Endometrial microvascular endothelial cells (primary cell): ENCODE results near the gene HYAL1. TPM values are rescaled to one million over a fixed set of nuclear protein-coding genes. Genes with fewer than 3 reads are reported as not detected.
"Not testable (repeated sequence)": the region's sequence is repeated elsewhere in the genome, so short reads cannot be mapped to it uniquely, and the experiment has no call there.

Experiments used
- in situ Hi-C: cut with HindIII; loops from 2 replicates; pipeline ENCODE4 v1.10.0; 2017; ENCODE audit warnings: low sequenced_read_pairs, low pct_unique_long_range_greater_than_20kb; ENCODE audit errors: inconsistent ontology term
- total RNA-seq: library from RNA; depleted of rRNA; stranded (reverse); fragments of >200 nt; gene quantifications from one replicate; pipeline ENCODE4 v1.2.3, GENCODE V29; 2015; ENCODE audit errors: inconsistent ontology term

Gene HYAL1
- total RNA-seq, 1 donor from 2014 or later = 10.3 TPM

DNA sequence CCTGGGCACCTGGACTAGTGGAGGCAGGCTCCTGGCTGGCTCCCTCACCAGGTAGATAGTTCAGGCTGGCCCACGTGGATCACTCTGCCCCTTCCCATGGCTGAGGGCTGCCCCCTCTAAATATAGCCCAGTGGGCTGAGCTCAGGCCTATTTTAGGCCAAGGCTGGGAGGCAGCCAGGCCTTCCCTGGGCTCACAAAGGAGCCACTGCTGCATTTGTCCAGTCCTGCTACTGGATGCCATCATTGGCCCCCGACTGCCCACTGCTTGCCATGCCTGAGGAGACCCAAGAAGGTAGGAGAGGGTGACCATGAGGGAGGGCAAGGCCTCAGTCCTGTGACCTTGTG is 24.5 kb downstream of the HYAL1 start, which contains the start of gene LSMEM2:
TSS of gene LSMEM2 (plus strand) at position 208 of the 345 bp plus-strand sequence. CDS start at position 235, 27 bp downstream.
- in situ Hi-C loops = no loop called here

- in situ Hi-C loops = no loop called here
These were observed 25.1 kb downstream of the HYAL1 start for GRCh38 chr3:50278123-50278879.

GRCh38 chr3:50276762-50277101 is 26.6 kb downstream of the HYAL1 start:
- in situ Hi-C loops = no loop called here

GRCh38 chr3:50275996-50276761 is 27.2 kb downstream of the HYAL1 start:
- in situ Hi-C loops = no loop called here

GRCh38 chr3:50275141-50275995 is 28.0 kb downstream of the HYAL1 start:
- in situ Hi-C loops = no loop called here

DNA sequence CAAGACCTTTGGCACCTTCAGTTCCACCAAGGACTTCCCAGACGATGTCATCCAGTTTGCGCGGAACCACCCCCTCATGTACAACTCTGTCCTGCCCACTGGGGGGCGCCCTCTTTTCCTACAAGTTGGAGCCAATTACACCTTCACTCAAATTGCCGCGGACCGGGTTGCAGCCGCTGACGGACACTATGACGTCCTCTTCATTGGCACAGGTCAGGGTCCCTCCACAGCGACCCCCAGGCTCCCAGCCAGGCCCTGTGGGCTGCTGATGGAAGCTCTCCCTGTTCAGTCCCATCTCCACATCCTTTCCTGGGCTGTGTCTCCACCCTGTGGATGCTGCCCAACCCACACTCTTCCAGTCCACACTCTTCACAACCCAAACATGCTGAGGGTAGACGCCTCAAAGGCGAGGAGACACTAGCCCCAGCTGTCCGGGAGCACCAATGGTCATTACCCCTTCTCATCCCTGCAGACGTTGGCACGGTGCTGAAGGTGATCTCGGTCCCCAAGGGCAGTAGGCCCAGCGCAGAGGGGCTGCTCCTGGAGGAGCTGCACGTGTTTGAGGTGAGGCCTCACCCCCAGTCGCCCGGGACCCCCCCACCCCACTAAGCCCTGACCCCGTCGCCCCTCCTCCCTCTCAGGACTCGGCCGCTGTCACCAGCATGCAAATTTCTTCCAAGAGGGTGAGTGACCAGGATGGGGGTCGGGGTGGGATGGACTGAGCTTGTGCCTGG is 28.8 kb downstream of the HYAL1 start:
- in situ Hi-C loops = no loop called here

GRCh38 chr3:50273689-50274065 is 29.7 kb downstream of the HYAL1 start:
- in situ Hi-C loops = no loop called here

DNA sequence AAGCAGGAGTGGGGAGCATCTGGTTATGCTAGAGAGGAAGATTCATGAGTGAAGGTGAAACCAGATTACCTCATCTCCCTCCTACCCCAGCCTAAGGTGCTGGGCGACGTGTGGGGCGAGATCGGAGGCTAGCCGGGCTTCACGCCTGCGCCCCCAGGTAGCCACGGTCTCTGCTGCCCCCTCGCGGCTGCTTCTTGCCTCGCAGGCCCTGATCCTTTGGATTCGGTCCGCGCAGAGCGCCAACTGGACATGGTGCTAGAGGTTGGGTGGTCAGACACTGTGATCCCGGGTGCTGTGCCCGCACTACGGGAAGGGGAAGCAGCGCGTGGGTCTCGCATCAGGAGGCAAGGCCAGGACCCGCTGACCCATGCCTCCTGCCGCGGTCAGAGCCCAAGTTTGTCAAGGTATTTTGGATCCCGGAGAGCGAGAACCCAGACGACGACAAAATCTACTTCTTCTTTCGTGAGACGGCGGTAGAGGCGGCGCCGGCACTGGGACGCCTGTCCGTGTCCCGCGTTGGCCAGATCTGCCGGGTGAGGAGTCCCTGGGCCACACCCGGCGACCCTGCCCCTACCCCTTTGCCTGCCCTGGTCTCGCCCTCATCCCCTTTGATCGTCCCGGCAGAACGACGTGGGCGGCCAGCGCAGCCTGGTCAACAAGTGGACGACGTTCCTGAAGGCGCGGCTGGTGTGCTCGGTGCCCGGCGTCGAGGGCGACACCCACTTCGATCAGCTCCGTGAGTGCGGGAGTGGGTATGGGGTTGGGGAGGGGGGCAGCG is 30.3 kb downstream of the HYAL1 start:
- in situ Hi-C loops = no loop called here

- in situ Hi-C loops = not testable (repeated sequence)
These were observed 30.9 kb downstream of the HYAL1 start for GRCh38 chr3:50272538-50272910.

GRCh38 chr3:50271314-50271936 is 31.9 kb downstream of the HYAL1 start:
- in situ Hi-C loops = no loop called here

DNA sequence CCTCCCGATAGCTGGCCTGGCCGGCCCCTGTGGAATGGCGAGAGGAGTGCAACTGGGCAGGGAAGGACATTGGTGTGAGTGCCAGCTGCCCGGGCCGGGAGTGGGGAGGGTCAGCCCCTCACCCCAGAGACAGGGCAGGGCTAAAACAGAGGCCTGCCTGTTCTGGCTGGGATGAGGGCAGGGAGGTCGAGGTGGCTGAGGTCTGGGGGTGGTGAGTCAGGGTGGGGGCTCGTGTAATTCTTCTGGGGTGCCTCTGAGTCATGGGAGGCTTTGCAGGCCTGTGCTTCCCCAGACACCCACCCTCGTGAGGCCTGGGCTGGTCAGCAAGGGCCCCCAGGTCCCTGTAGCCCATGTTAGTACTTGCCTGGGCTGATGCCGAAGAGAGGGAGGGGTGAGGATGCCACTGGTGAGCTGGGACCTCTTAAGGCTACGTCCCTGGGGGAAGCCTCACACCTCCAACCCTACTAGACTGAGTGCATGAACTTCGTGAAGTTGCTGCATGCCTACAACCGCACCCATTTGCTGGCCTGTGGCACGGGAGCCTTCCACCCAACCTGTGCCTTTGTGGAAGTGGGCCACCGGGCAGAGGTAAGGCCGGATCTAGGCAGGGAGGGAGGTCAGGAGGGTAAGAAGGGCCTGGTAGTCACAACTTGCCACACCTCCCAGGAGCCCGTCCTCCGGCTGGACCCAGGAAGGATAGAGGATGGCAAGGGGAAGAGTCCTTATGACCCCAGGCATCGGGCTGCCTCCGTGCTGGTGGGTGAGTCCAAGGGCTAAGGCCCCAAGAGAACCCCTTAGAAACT is 32.8 kb downstream of the HYAL1 start:
- in situ Hi-C loops = no loop called here

DNA sequence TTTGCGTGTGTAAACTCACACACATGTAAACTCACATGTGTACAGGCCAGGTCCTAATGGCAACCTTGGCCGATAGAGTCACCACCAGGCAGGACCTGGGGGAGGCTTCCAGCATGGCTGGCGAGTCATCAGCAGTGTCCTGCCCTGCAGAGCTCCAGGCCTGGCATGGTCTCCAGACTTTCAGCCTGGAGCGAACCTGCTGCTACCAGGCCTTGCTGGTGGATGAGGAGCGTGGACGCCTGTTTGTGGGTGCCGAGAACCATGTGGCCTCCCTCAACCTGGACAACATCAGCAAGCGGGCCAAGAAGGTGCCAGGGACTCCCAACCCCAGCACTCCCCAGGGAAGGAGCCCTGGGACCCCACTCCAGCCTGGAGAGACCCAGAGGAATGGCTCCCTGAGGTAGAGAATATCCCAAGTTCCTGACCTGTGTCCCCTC is 33.4 kb downstream of the HYAL1 start:
- in situ Hi-C loops = no loop called here

GRCh38 chr3:50269460-50269859 is 33.9 kb downstream of the HYAL1 start:
- in situ Hi-C loops = no loop called here

DNA sequence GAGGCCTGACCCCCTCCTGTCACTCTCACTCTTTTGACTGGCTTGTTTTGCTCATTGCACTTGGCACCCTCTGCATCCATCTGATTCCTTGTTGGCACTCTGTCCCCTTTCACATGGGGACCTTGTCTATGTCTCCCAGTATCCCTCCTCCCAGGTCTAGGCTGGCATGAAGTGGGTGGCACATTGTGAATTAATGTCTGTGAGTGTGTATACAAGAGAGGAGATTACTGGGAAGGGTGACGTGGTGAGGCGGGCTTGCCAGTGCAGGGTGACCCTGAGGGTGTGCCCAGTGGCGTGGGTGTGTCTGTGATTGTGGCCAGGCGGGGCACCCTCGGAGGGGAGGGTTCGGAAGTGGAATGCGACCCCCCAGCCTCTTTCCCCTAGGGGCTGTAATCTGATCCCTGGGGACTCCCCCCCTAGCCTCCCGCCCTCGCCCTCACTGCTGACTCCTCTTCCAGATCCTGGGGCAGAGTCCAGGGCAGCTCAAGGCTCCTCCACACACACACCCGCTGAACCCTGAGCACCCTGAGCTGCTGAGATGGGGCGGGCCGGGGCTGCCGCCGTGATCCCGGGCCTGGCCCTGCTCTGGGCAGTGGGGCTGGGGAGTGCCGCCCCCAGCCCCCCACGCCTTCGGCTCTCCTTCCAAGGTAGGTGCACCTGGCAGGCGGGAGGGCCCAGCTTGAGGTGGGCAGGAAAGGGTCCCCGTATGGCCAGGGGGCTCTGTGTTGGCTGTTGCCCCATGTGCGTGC is 34.5 kb downstream of the HYAL1 start, which contains the start of gene SEMA3B:
TSS of gene SEMA3B (plus strand) at position 445 of the 749 bp plus-strand sequence. CDS start at position 539, 94 bp downstream.
- in situ Hi-C loops = no loop called here

DNA sequence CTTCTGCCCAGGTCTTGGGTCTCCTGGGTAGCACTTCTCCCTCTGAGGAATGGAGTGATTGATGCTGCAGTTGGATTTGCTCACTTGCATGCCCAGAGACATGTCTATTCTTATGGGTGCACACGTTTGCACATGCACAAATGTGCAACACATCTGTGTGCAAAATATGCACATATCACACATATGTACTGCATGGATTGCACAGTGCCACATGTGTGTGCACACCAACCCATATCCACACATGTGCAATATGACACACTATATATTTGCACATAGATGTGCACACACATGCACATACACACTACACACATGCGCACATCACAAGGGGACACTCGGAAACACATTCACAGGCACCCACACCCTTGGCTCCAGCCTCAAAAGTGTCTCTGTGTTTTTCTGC is 35.1 kb downstream of the HYAL1 start:
- in situ Hi-C loops = no loop called here

DNA sequence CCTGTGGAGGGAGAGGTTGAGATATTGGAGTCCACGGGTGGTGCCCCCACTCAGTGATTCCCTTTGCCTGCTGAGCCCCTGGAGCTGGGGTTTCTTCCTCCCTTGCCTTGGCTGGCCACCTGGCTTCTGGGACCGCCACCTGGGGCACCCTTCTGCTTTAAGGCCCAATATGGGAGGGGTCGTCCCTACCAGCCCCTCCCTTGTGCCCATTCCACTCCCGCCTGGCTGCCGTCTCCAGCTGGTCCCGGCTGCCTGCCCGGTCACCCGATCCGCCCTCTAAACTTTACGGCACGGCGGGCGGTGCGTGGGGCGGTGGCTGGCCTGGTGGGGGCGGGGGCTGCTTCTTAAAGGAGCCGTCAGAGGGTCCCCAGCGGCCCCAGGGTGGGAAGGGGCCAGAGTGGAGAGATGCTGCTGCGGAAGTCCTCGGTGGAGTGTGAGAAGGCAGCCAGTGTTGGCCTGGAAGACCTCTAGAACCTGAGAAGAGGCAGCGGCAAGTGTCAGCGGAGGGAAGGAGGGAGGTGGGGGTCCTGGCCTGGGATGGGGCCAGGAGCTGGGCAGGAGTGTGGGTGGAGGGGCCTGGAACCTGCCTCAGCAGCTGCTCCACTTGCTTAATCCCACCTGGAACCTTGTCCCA is 36.0 kb downstream of the HYAL1 start:
- in situ Hi-C loops = no loop called here
